Activated CD8-positive, alpha-beta memory T cell treated with anti-CD3 and anti-CD28 coated beads, Interleukin-2, amount 10 ng/mL, durations not matched to agents 7 days and 5 days (primary cell): ENCODE measurements around the gene RERE. TPM values are rescaled to one million over a fixed set of nuclear protein-coding genes. Genes with fewer than 3 reads are reported as not detected.

Experiments
- ATAC-seq: fragments of 150-1000 bp; cut with Tn5 transposase; one replicate; pipeline ENCODE4 v1.10.0; 2021; ENCODE audit warnings: moderate library complexity
- CTCF ChIA-PET: fragments of 350-600 bp; sonication (Branson Sonifier 250); formaldehyde crosslinking; loops from one replicate; lab custom pipeline; 2021; ENCODE audit warnings: antibody characterized with exemption; lab: Charles Lee
- DNase-seq: peaks from one replicate; pipeline ENCODE4 v3.0.0-alpha.2; 2020
- H3K27ac Mint-ChIP-seq: one replicate; pipeline ENCODE4 v1.8.0; 2021; ENCODE audit warnings: mild to moderate bottlenecking, mixed read lengths
- H3K27me3 Mint-ChIP-seq: one replicate; pipeline ENCODE4 v1.8.0; 2021; ENCODE audit warnings: mixed read lengths
- H3K36me3 Mint-ChIP-seq: one replicate; pipeline ENCODE4 v1.8.0; 2021; ENCODE audit warnings: mild to moderate bottlenecking, mixed read lengths
- H3K4me1 Mint-ChIP-seq: one replicate; pipeline ENCODE4 v1.8.0; 2021; ENCODE audit warnings: mixed read lengths
- H3K4me3 Mint-ChIP-seq: one replicate; pipeline ENCODE4 v1.8.0; 2021; ENCODE audit warnings: mild to moderate bottlenecking, moderate library complexity, mixed read lengths
- H3K9me3 Mint-ChIP-seq: one replicate; pipeline ENCODE4 v1.8.0; 2022; ENCODE audit warnings: low read depth, mixed read lengths
- total RNA-seq, 2 experiments: library from RNA; stranded (reverse); gene quantifications; one replicate each; pipeline ENCODE4 v1.2.3, GENCODE V29; 2021

RERE gene
- total RNA-seq: 10 to 100 TPM; 38.3 TPM

DNA sequence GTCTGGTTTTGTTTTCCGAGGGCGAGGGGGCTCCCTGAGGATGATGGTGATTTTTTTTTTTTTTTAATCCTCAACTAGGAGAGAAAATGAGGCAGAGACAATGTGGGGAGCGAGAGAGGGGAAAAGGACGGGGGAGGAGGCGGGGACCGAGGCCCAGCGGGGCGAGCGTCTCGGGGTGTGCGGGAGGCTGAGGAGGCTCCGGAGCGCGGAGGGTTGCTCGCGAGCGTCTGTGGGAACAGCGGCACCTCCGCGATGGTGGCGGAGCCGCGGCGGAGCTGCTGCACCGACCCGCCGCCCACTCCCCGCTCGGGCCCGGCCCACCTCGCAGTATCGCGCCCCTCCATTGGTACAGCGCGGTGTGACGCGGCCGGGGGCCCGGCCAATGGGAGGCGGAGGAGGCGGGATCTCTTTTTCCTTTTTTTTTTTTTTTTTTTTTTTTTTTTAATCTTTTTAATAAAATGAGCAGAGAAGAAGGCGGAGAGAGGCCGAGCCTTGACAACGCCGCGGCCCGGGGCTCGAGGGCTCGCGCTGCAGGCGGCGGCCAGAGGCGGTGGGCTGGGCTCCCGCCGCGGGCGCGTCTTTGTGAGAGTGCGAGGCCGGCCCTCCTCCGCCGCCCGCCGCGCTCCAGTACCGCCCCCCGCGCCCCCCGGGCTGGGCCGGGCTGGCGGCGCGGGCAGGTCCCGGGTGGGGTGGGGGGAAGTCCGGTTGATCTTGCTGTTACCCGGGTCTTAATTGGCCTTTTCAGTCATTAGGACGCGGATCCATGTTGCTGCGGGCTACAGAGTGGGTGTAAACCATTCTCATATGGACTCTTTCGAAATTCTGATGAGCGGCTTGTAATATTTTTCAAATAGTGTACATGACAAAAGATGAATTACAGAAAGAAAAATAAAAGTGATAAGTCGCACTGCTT, at the start of gene RERE:
Gene RERE, minus strand, starts transcription at position 229 of the 913 bp plus-strand sequence.
- peak; percentile 95 for DNase-seq

DNA sequence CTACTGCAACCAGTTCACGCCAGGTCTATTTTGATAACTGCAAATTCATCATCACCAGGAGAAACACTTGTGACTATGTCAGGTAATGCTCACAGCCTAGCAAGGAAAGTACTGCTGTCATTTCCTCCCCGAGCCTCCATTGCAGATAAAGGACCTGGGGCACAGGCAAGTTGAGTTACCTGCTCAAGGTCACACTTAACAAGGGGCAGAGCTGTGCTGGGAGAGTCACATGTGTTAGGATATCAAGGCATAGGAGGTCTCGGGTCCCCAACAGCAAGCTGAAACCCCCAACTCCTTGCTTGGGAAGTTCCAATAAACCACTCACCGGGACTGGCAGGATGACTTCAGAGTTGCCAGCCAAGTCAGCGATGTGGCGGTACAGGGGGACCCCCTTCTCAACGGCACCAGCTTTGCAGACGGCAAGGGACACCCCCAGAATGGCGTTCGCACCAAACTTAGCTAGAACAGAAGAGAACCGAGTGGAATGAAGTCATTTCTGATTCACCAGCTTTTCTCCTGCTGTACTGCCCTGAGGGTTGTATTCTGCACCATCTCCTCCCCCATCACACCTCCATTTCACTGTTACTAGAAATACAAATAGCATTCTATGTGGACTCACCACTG, 49.5 kb upstream of the RERE start:
- Mint-ChIP-seq H3K4me1 (peaks cover 89% of the 10 kb centered on the region), H3K36me3 (peaks cover 92% of the 10 kb centered on the region), H3K27me3 (no peaks in the 10 kb centered on the region), H3K9me3 (no peaks in the 10 kb centered on the region), H3K4me3 (no peak overlapping the region), H3K27ac (peak overlapping the region; percentile 60)
- CTCF ChIA-PET: interaction anchor here (1.0 to 3.3 kb wide), 6 partner anchors 8 to 138 kb away, joined by 3 to 15 read pairs (median 4); partner anchors contain the start of gene ENO1
- ATAC-seq (no peak), DNase-seq (no peak)

More for the DNA sequence above, at the start of gene RERE:
- Mint-ChIP-seq H3K4me1 (peaks cover 42% of the 10 kb centered on the region), H3K27me3 (peaks cover 13% of the 10 kb centered on the region), H3K9me3 (no peaks in the 10 kb centered on the region), H3K36me3 (peaks cover 2% of the 10 kb centered on the region), H3K27ac (peak within 1 kb of the TSS; percentile 87), H3K4me3 (peak within 1 kb of the TSS; percentile 91)
- ATAC-seq: peak; percentile 96
- CTCF ChIA-PET: interaction anchor here (0.6 to 3.0 kb wide), 3 partner anchors 17 to 91 kb away, joined by 3 to 17 read pairs (median 4); no protein-coding TSS in a partner anchor

DNA sequence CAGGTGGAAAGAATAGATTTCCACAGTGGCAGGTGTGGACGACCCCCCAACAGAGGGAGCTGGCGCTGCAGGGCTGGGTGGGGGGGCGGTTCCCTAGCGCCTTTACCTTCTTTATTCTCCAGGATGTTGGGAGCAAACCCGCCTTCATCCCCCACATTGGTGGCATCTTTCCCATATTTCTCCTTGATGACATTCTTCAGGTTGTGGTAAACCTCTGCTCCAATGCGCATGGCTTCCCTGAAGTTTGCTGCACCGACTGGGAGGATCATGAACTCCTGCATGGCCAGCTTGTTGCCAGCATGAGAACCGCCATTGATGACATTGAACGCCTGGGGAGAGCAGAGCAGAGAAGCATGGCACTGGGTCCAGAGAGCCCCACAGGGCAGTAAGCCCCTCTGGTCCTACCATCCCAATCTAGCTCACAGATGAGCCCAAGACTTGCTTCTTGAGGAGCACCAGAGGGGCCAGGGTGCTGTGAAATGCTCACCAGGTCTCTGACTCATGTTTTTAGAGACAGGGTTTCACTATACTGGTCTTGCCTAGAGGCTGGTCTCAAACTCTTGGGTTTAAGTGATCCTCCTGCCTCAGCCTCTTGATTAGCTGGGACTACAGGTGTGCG, 48.8 kb upstream of the RERE start:
- CTCF ChIA-PET: interaction anchor here (1.0 to 3.3 kb wide), 6 partner anchors 12 to 139 kb away, joined by 3 to 15 read pairs (median 6); partner anchors contain the start of gene ENO1
- ATAC-seq: no peak
- H3K9me3 Mint-ChIP-seq: no peaks in the 10 kb centered on the region

DNA sequence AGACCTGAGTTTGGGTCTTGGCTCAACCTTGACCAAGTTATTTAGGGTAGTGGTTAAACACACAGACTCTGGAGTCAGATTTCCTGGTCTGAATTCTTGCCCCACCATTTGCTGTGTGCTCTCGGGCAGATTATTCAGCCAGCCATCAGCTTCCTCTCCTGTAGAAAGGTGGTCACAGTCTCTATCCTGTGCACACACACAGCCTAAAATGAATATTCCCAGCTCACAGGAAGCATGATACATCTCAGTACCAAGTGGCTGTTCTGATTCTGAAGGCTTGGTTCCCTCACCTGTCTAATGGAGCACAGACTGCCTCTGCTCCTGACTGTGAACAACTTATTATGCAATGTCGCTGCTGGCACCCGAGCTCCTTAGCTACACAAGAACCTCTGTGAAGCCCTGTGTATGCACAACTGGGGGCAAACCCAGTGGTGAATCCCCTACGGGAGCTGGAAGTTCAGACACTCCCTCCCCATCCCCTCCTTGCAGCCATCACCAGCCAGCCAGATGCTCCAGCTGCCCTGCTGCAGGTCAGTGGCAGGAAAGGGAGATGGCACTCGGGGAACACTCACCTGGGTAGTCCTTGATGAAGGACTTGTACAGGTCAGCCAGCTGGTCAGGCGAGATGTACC, 47.4 kb upstream of the RERE start:
- peaks cover 88% of the 10 kb centered on the region for H3K36me3 Mint-ChIP-seq
- H3K9me3 Mint-ChIP-seq: no peaks in the 10 kb centered on the region
- peaks cover 85% of the 10 kb centered on the region for H3K4me1 Mint-ChIP-seq
- no peak for DNase-seq
- H3K27me3 Mint-ChIP-seq: no peaks in the 10 kb centered on the region
- CTCF ChIA-PET: interaction anchor here (1.2 to 2.2 kb wide), 3 partner anchors 10 to 140 kb away, joined by 3 to 8 read pairs (median 6); no protein-coding TSS in a partner anchor
- H3K4me3 Mint-ChIP-seq: no peak overlapping the region
- H3K27ac Mint-ChIP-seq: peak overlapping the region; percentile 40
- no peak for ATAC-seq

More for the DNA sequence above, 48.8 kb upstream of the RERE start:
- peak overlapping the region; percentile 60 for H3K27ac Mint-ChIP-seq
- no peak overlapping the region for H3K4me3 Mint-ChIP-seq
- no peak for DNase-seq
- peaks cover 90% of the 10 kb centered on the region for H3K36me3 Mint-ChIP-seq
- no peaks in the 10 kb centered on the region for H3K27me3 Mint-ChIP-seq
- H3K4me1 Mint-ChIP-seq: peaks cover 87% of the 10 kb centered on the region

DNA sequence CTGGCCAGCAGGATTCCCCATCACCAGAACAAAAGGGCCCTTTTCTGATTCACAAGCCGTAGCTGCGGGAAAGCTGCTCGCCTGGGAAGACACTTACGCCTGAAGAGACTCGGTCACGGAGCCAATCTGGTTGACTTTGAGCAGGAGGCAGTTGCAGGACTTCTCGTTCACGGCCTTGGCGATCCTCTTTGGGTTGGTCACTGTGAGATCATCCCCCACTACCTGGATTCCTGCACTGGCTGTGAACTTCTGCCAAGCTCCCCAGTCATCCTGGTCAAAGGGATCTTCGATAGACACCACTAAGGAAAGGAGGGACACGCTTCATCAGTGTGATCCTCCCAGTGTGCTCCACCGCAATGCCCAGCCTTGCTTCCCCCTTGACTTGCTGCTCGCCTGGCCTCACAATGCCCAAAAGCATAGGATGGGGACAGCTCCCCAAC, 46.4 kb upstream of the RERE start:
- Mint-ChIP-seq H3K4me1 (peaks cover 84% of the 10 kb centered on the region), H3K9me3 (no peaks in the 10 kb centered on the region)

DNA sequence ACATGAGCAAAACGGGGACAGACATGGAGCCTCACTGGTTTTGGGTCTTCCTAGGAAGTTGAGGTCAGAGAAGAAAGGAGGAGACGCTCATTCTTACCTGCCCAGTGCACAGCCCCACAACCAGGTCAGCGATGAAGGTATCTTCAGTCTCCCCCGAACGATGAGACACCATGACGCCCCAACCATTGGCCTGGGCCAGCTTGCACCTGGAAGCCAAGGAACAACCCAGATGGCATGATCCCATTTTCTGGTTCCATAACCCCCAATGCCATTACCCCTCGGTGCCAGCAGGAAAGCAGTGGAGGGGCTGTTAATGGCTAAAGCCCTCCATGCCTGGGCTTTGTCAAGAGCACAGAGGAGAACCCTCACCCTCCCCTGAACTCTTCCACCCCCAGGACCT, 45.7 kb upstream of the RERE start:
- CTCF ChIA-PET: interaction anchor here (0.6 to 8.0 kb wide), 7 partner anchors 10 to 370 kb away, joined by 3 to 86 read pairs (median 16); partner anchors contain the start of gene ENO1
- Mint-ChIP-seq H3K4me1 (peaks cover 88% of the 10 kb centered on the region), H3K27me3 (no peaks in the 10 kb centered on the region), H3K27ac (peak overlapping the region; percentile 47), H3K9me3 (no peaks in the 10 kb centered on the region), H3K4me3 (no peak overlapping the region), H3K36me3 (peaks cover 89% of the 10 kb centered on the region)
- ATAC-seq (no peak), DNase-seq (no peak)

More for the DNA sequence above, 46.4 kb upstream of the RERE start:
- no peak for ATAC-seq
- DNase-seq: no peak
- Mint-ChIP-seq H3K27me3 (no peaks in the 10 kb centered on the region), H3K36me3 (peaks cover 86% of the 10 kb centered on the region), H3K27ac (peak overlapping the region; percentile 47), H3K4me3 (no peak overlapping the region)
- CTCF ChIA-PET: interaction anchor here (0.6 to 8.0 kb wide), 8 partner anchors 9 to 141 kb away, joined by 3 to 86 read pairs (median 8); partner anchors contain the start of gene ENO1

DNA sequence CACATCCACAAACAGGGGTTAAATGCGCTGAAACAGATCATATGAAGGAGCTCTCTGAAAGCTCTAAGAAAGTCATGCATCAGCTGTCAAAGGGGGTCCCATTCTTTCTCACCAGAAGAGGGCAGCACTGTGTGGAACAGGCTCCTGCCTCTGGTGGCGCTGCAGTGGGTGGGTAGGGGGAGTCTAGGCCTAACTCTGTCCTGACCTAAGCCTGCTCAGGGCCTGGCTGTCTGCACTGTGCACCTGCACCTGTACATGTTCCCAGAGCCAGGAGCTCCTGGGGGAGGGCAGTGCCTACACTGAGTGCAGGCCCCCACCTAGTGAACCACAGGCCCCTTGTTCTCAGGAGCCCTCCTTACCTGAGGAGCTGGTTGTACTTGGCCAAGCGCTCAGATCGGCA, 45.1 kb upstream of the RERE start:
- H3K4me3 Mint-ChIP-seq: no peak overlapping the region
- ATAC-seq (peak; percentile 10), DNase-seq (peak; percentile 62)
- H3K27ac Mint-ChIP-seq: peak overlapping the region; percentile 47
- peaks cover 86% of the 10 kb centered on the region for H3K4me1 Mint-ChIP-seq
- H3K9me3 Mint-ChIP-seq: no peaks in the 10 kb centered on the region
- CTCF ChIA-PET: interaction anchor here (0.6 to 8.0 kb wide), 14 partner anchors 11 to 371 kb away, joined by 3 to 86 read pairs (median 4); partner anchors contain the start of gene ENO1
- H3K27me3 Mint-ChIP-seq: no peaks in the 10 kb centered on the region
- peaks cover 89% of the 10 kb centered on the region for H3K36me3 Mint-ChIP-seq

DNA sequence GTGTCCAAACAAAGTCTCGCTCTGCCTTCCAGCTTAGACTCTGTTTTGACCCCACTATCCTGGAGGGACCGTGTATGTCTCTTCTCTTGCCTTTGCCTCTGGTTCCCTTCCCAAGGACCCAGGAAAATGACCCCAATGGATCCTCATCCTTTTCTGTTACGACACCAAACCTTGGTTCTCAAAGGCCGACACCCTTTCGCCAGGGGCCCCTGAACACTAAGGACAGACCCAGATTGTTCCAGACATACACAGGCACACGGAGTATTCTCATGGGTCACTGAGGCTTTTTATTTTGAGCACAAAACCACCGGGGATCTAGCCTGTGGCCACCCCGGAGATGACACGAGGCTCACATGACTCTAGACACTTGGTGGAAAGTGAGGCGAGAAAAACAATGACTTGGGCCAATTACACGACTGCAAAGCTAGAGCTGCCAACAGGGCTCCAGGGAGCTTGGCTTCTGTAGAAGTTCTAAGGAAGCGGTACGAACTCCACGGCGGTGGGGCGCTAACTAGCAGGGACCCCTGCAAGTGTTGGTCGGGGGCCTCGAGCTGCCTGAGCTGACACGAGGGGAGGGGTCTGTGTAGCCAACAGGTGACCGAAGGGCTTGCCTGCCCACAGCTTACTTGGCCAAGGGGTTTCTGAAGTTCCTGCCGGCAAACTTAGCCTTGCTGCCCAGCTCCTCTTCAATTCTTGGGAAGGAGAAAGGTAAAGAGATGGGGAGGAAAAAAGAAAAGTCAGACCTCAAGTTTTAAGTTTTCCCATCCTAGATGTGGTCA, 43.5 kb upstream of the RERE start:
- H3K27ac Mint-ChIP-seq: peak overlapping the region; percentile 67

DNA sequence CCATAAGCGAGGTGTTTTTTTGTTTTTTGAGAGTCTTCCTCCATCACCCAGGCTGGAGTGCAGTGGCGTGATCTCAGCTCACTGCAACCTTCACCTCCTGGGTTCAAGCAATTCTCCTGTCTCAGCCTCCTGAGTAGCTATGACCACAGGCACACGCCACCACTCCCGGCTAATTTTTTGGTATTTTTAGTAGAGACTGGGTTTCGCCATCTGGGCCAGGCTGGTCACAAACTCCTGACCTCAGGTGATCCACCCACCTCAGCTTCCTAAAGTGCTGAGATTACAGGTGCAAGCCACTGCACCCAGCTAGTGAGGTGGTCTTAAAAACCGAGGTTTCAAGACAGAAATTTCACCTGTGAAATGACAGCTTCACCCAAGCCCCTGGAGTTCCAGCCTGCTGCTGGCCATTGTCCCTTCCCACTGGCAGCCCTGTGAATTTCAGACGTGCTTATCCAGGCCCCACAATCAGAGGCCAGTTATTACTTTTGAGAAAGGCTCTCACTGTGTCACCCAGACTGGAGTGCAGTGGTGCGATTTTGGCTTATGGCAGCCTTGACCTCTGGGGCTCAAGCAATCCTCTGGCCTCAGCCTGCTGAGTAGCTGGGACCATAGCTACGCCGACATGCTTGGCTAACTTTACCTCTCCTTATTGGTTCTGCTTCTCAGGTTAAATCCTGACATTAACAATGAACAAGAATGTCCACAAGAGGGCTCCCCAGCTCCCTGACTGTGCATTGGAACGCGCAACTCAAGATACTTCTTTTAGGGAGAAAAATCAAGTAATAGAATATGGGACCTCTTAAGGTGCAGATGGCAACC, 41.7 kb upstream of the RERE start:
- CTCF ChIA-PET: interaction anchor here (0.6 to 8.0 kb wide), 24 partner anchors 8 to 1184 kb away, joined by 3 to 86 read pairs (median 4); partner anchors contain the start of gene ENO1
- Mint-ChIP-seq H3K27me3 (no peaks in the 10 kb centered on the region), H3K9me3 (no peaks in the 10 kb centered on the region), H3K27ac (peak overlapping the region; percentile 90), H3K4me1 (peaks cover 60% of the 10 kb centered on the region), H3K4me3 (peak overlapping the region; percentile 32), H3K36me3 (peaks cover 74% of the 10 kb centered on the region)
- peak; percentile 68 for DNase-seq
- peak; percentile 48 for ATAC-seq

More for the DNA sequence above, 43.5 kb upstream of the RERE start:
- Mint-ChIP-seq H3K4me3 (peak overlapping the region; percentile 13), H3K9me3 (no peaks in the 10 kb centered on the region), H3K36me3 (peaks cover 90% of the 10 kb centered on the region), H3K27me3 (no peaks in the 10 kb centered on the region), H3K4me1 (peaks cover 76% of the 10 kb centered on the region)
- CTCF ChIA-PET: interaction anchor here (1.0 to 8.0 kb wide), 11 partner anchors 9 to 232 kb away, joined by 3 to 86 read pairs (median 3); partner anchors contain the start of gene ENO1
- DNase-seq (no peak), ATAC-seq (no peak)

DNA sequence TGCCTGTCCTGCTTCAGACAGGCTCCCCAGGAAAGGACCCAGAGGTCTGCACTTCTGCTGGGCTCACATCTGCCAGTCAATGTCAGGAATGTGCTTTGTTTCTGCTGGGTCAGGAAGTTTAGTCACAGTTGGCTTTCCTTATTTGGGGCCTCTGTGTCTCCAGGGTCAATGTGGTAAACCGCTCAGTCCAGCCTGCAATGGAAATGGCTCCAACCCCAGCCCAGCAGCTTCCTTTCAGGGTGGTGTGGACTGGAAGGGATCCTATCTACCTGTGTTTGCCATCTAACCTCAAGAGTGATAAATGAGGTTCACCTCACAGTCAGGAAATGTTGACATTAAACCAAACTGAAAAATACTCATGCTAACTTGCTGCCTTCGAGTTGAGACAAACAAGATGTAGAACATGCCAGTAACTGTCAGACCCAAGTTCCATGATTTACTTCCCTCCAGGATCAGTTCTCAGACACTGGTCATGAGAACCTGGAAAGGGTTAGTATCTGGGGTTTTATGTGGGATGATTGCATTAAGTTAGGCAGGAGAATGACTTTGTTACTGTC, 40.8 kb upstream of the RERE start:
- peak overlapping the region; percentile 90 for H3K27ac Mint-ChIP-seq
- no peaks in the 10 kb centered on the region for H3K9me3 Mint-ChIP-seq
- H3K27me3 Mint-ChIP-seq: no peaks in the 10 kb centered on the region
- CTCF ChIA-PET: interaction anchor here (1.0 to 8.0 kb wide), 15 partner anchors 9 to 154 kb away, joined by 3 to 86 read pairs (median 5); partner anchors contain the start of gene ENO1
- ATAC-seq: peak; percentile 63
- peaks cover 51% of the 10 kb centered on the region for H3K4me1 Mint-ChIP-seq
- DNase-seq: peak; percentile 79
- peaks cover 65% of the 10 kb centered on the region for H3K36me3 Mint-ChIP-seq
- H3K4me3 Mint-ChIP-seq: peak overlapping the region; percentile 6
